Caco-2 (cell line): ENCODE data around the gene RNF2. TPM values are rescaled to one million over a fixed set of nuclear protein-coding genes. Genes with fewer than 3 reads are reported as not detected.
A peak's percentile ranks its signal among the peaks of the same experiment; 100 is the strongest.
"Not testable (repeated sequence)": the region's sequence is repeated elsewhere in the genome, so short reads cannot be mapped to it uniquely, and the experiment has no call there.

Experiments
- Bru-seq: library from RNA; stranded (reverse); fragments of 400-500 nt; gene quantifications from one replicate; lab custom pipeline; 2021; lab: Mats Ljungman, UMichigan
- BruChase-seq, 2 experiments: library from RNA; stranded (reverse); fragments of 400-500 nt; gene quantifications; one replicate each; lab custom pipeline; 2021; lab: Mats Ljungman, UMichigan
- BruUV-seq: library from RNA; stranded (reverse); fragments of 400-500 nt; replicated peaks from 2 replicates; lab custom pipeline; 2021; lab: Mats Ljungman, UMichigan
- CTCF ChIA-PET: fragments of 300-600 bp; sonication (Branson Sonifier 250); formaldehyde crosslinking; loops from one replicate; lab custom pipeline; 2022; ENCODE audit warnings: antibody characterized with exemption; lab: Charles Lee
- POLR2A ChIA-PET: fragments of 300-600 bp; sonication (Branson Sonifier 250); formaldehyde crosslinking; loops from one replicate; lab custom pipeline; 2022; ENCODE audit warnings: antibody characterized with exemption; lab: Charles Lee
- DNase-seq, 2 experiments: peaks; one replicate each; pipeline versions ENCODE4 v3.0.0 to v3.0.0-alpha.2; 2020 to 2022
- H3K27me3 ChIP-seq: replicated peaks from 2 replicates; pipeline ENCODE4 v1.6.0; 2011; ENCODE audit warnings: low read length; ENCODE audit not compliant: control insufficient read depth, insufficient read depth
- H3K36me3 ChIP-seq: 2 replicates; pipeline ENCODE4 v1.5.1; 2011; ENCODE audit warnings: low read length; ENCODE audit not compliant: control insufficient read depth, insufficient read depth
- H3K4me1 ChIP-seq: fragments of 250-450 bp; sonication (Bioruptor Pico); 2 replicates; pipeline ENCODE4 v1.5.1; 2020; ENCODE audit warnings: mild to moderate bottlenecking
- H3K4me3 ChIP-seq: 2 replicates; pipeline ENCODE4 v1.5.1; 2011; ENCODE audit warnings: low read depth, mild to moderate bottlenecking, control low read depth, low read length
- H3K9me3 ChIP-seq: fragments of 250-450 bp; sonication (Bioruptor Pico); 2 replicates; pipeline ENCODE4 v1.5.1; 2020; ENCODE audit warnings: mild to moderate bottlenecking, moderate library complexity
- H3K27ac Mint-ChIP-seq: one replicate; pipeline ENCODE4 v1.8.0; 2022; ENCODE audit warnings: mixed read lengths; ENCODE audit not compliant: unreplicated experiment
- H3K27me3 Mint-ChIP-seq: one replicate; pipeline ENCODE4 v1.8.0; 2022; ENCODE audit warnings: mixed read lengths; ENCODE audit not compliant: insufficient read depth, unreplicated experiment
- H3K36me3 Mint-ChIP-seq: one replicate; pipeline ENCODE4 v1.8.0; 2022; ENCODE audit warnings: mild to moderate bottlenecking, mixed read lengths; ENCODE audit not compliant: insufficient read depth, unreplicated experiment
- H3K4me1 Mint-ChIP-seq: one replicate; pipeline ENCODE4 v1.8.0; 2022; ENCODE audit warnings: low read depth, mixed read lengths; ENCODE audit not compliant: unreplicated experiment
- H3K4me3 Mint-ChIP-seq: one replicate; pipeline ENCODE4 v1.8.0; 2022; ENCODE audit warnings: mild to moderate bottlenecking, moderate library complexity, mixed read lengths; ENCODE audit not compliant: unreplicated experiment
- H3K9me3 Mint-ChIP-seq: one replicate; pipeline ENCODE4 v1.8.0; 2022; ENCODE audit warnings: mixed read lengths; ENCODE audit not compliant: unreplicated experiment
- CTCF ChIP-seq, 2 experiments: fragments of 200-600 bp in 1 of 2; IDR thresholded peaks; 1 replicate in 1 of 2; 2 replicates in 1 of 2; pipeline versions ENCODE4 v1.5.1 to v1.8.0; 2011 to 2022; ENCODE audit warnings: antibody characterized with exemption in 1 of 2, control low read depth in 1 of 2, inconsistent platforms in 1 of 2, low read depth in 1 of 2, low read length in 1 of 2, mild to moderate bottlenecking in 1 of 2, moderate library complexity in 1 of 2; ENCODE audit not compliant: insufficient read depth in 1 of 2, severe bottlenecking in 1 of 2, unreplicated experiment in 1 of 2
- intact Hi-C: fragments of 100-400 bp; cut with micrococcal nuclease; formaldehyde crosslinking; loops from one replicate; pipeline ENCODE4 v1.10.0; 2022; ENCODE audit not compliant: unreplicated experiment
- long read RNA-seq: library from polyadenylated mRNA; stranded (forward); transcript quantifications from one replicate; pipeline ENCODE4 v2.0.0, GENCODE V29; 2022
- total RNA-seq: library from RNA; stranded (reverse); gene quantifications from 2 replicates; pipeline ENCODE4 v1.2.3, GENCODE V29; 2022

RNF2 gene
- 27.1 and 31.7 TPM in 2 replicates for total RNA-seq
- percentile 85 among the genes with signal in this experiment for Bru-seq, nascent RNA
- BruChase-seq, experiment 1, labeled RNA remaining after a 2-hour chase: percentile 83 among the genes with signal in this experiment
- percentile 80 among the genes with signal in this experiment for BruChase-seq, experiment 2, labeled RNA remaining after a 6-hour chase
- long read RNA-seq, transcript RNF2-202 (7 exons, 3,606 nt): major isoform, 34 of 41 reads
- long read RNA-seq, partial matches to known transcripts: 0 of 41 reads
- long read RNA-seq, other reads (novel, unspliced or antisense): 6 of 41 reads

- peak within 1 kb of the TSS; percentile 67 for H3K27ac Mint-ChIP-seq
- intact Hi-C loops: loop anchor here (5.0 to 10.0 kb wide), 3 partner anchors 112 to 650 kb away; partner anchors contain the start of genes SWT1 and TRMT1L
- peaks cover 6% of the 10 kb centered on the region for H3K4me1 Mint-ChIP-seq
- peaks cover 17% of the 10 kb centered on the region for H3K4me1 ChIP-seq
- H3K9me3 ChIP-seq: no peaks in the 10 kb centered on the region
- CTCF ChIA-PET: interaction anchor here (0.5 to 2.0 kb wide), 7 partner anchors 11 to 569 kb away, joined by 3 to 12 read pairs (median 4); no protein-coding TSS in a partner anchor
- no TSS peak for BruUV-seq
- DNase-seq: peak; percentile 82 to 84
- TF ChIP-seq CTCF (IDR thresholded peaks at IDR 0.05; ENCODE audit: insufficient read depth in 1 of 2, low read depth in 1 of 2, low read length in 1 of 2, severe bottlenecking in 1 of 2, unreplicated experiment in 1 of 2): no peak
- no peaks in the 10 kb centered on the region for H3K36me3 Mint-ChIP-seq
- H3K4me3 Mint-ChIP-seq: peak within 1 kb of the TSS; percentile 73
- H3K4me3 ChIP-seq: peak within 1 kb of the TSS; percentile 80
- H3K9me3 Mint-ChIP-seq: no peaks in the 10 kb centered on the region
- H3K27me3 Mint-ChIP-seq: no peaks in the 10 kb centered on the region
- H3K36me3 ChIP-seq: no peaks in the 10 kb centered on the region
- no peaks in the 10 kb centered on the region for H3K27me3 ChIP-seq
- POLR2A ChIA-PET: interaction anchor here (0.5 to 0.7 kb wide), 3 partner anchors 11 to 293 kb away, joined by 3 to 4 read pairs (median 3); no protein-coding TSS in a partner anchor
Measured at GRCh38 chr1:185044981-185045813, at the start of gene RNF2. Gene RNF2, plus strand, starts transcription at chr1:185045558. Its CDS starts 41,996 bp downstream, at chr1:185087554.

- intact Hi-C loops, H3K27me3 ChIP-seq, H3K4me1 ChIP-seq, H3K27ac Mint-ChIP-seq, H3K9me3 Mint-ChIP-seq, H3K4me3 Mint-ChIP-seq, H3K36me3 Mint-ChIP-seq, H3K4me3 ChIP-seq, H3K4me1 Mint-ChIP-seq, POLR2A ChIA-PET, DNase-seq, BruUV-seq, CTCF ChIA-PET, H3K36me3 ChIP-seq, H3K9me3 ChIP-seq: not testable (repeated sequence)
- peaks cover 14% of the 10 kb centered on the region for H3K27me3 Mint-ChIP-seq
Measured at GRCh38 chr1:184999974-185000373, 45.4 kb upstream of the RNF2 start.

GRCh38 chr1:185001312-185001880 lies 44.0 kb upstream of the RNF2 start:
- H3K4me1 Mint-ChIP-seq, CTCF ChIA-PET, intact Hi-C loops, H3K4me1 ChIP-seq, BruUV-seq, H3K9me3 ChIP-seq, H3K36me3 ChIP-seq, H3K9me3 Mint-ChIP-seq, H3K36me3 Mint-ChIP-seq, H3K27me3 Mint-ChIP-seq, H3K27me3 ChIP-seq, POLR2A ChIA-PET: not testable (repeated sequence)
- peak overlapping the region; percentile 84 for H3K4me3 Mint-ChIP-seq
- peak overlapping the region; percentile 56 for H3K27ac Mint-ChIP-seq
- DNase-seq: peak; percentile 31 to 47
- H3K4me3 ChIP-seq: peak overlapping the region; percentile 47
